HG02973 (cell line): ENCODE measurements around the gene BTNL9.
"Not testable (repeated sequence)": the region's sequence is repeated elsewhere in the genome, so short reads cannot be mapped to it uniquely, and the experiment has no call there.

ENCODE experiments used
- ATAC-seq: cut with Tn5 transposase; IDR thresholded peaks from one replicate; pipeline ENCODE4 v1.9.1; 2021; ENCODE audit warnings: moderate library complexity; ENCODE audit not compliant: unreplicated experiment

The BTNL9 gene

DNA sequence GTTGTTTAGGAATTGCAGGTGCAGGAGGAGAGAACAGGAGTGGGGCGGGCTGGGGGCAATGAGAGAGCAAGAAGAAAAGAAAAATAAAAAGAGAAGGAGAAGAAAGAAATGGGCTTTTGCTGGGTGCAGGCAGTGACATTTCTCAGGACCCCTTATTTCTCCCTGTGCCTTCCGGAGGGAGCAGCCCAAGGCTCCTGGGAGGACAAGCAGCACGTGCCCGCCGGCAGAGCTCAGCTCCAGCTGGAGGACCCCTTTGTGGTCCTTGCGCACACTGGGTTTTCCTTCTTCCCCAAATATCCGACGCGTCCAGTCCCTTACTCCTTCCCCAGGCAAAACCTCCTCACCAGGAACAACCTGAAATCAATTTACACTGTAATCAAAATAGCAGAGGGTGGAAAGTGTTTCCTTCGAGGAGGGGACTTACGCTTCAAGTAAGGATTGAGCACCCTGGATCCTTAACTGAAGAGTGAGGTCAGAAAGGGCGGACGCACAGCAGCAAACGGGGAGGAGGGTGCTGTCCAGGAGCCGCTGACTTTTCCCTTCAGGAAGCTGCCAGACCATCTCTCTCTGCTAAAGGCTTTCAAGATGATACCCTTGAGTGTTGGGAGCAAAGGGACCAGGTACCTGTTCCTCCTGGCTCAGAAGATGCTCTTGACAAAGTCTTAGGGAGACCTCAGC lies 2.1 kb downstream of the BTNL9 start:
- no peak for ATAC-seq

- no peak for ATAC-seq
Observed at GRCh38 chr5:181042722-181043121, 2.7 kb downstream of the BTNL9 start.

GRCh38 chr5:181043285-181044092 lies 3.4 kb downstream of the BTNL9 start:
- ATAC-seq, result no peak

DNA sequence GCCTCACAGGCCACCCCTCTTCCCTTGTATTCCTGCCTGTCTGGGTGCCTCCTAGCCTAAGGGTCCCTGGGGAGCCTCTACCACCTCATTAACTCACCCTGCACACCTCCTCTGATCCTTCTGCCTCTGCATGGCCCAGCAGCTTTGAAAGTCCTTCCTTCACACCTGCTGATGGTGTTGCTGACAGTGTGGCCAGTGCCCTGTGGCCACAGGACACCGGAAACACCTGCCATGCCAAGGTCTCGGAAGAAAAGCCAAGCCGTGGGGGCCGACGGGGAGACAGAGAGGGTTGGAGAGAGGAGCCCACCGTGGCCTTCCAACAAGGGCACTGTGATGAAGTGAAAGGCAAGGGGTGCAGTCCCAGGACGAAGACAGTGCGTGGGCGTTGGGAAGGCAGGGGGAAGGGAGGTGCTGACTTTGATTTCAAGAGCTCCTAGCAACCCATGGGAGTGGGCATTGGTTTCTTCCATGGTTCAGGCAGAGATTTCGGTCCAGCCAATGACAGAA lies 4.1 kb downstream of the BTNL9 start:
- no peak for ATAC-seq

DNA sequence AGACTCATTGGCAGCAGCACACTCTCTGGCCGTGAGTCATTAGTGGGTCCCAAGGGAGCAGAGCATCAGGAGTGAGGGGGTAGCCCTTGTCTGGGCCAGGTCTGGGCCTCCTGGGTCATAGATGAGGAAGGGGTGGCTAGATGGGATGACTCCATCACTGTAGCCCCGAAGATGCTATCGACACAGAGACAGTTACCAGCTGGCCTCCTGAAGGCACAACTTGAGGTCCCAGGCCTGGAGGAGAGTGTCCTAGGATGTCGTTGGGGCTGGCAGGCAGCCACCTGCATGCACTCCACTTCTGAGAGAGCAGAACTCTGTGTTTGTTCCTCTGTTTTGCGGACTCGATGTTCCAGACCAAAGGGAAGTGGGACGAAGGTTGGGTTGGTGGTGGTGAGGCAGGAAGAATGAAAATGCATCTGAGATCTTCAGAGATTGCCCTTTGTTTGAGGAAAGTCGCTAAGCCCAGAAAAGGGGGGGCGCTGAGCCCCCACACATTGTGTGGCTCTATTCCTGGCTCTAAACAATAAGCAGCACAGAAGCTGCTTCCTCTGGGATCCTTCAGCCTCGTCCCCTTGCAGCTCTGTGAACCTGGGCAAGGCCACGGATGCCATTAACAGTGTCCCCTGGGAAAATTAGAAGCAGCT lies 4.7 kb downstream of the BTNL9 start:
- no peak for ATAC-seq

- ATAC-seq, result no peak
Observed at GRCh38 chr5:181045316-181045715, 5.2 kb downstream of the BTNL9 start.

DNA sequence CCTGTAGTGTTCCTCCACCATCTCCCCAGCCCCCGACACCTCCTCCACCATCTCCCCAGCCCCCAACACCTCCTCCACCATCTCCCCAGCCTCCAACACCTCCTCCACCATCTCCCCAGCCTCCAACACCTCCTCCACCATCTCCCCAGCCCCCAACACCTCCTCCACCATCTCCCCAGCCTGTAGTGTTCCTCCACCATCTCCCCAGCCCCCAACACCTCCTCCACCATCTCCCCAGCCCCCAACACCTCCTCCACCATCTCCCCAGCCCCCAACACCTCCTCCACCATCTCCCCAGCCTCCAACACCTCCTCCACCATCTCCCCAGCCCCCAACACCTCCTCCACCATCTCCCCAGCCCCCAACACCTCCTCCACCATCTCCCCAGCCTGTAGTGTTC lies 5.8 kb downstream of the BTNL9 start:
- not testable (repeated sequence) for ATAC-seq

GRCh38 chr5:181047288-181047687 lies 7.2 kb downstream of the BTNL9 start:
- ATAC-seq, result no peak

DNA sequence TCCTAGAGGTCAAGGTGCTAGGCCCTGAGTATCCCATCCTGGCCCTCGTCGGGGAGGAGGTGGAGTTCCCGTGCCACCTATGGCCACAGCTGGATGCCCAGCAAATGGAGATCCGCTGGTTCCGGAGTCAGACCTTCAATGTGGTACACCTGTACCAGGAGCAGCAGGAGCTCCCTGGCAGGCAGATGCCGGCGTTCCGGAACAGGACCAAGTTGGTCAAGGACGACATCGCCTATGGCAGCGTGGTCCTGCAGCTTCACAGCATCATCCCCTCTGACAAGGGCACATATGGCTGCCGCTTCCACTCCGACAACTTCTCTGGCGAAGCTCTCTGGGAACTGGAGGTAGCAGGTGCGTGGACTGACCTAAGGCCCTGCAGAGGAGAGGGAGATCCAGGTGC lies 7.9 kb downstream of the BTNL9 start:
- no peak for ATAC-seq

DNA sequence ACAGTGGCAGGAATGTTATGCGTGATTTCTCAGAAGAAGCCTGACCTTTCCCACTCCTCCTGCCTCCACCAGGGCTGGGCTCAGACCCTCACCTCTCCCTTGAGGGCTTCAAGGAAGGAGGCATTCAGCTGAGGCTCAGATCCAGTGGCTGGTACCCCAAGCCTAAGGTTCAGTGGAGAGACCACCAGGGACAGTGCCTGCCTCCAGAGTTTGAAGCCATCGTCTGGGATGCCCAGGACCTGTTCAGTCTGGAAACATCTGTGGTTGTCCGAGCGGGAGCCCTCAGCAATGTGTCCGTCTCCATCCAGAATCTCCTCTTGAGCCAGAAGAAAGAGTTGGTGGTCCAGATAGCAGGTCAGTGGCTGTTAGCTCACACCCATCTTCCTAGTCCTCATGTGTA lies 9.9 kb downstream of the BTNL9 start:
- ATAC-seq, result no peak

GRCh38 chr5:181051841-181052671 lies 12.0 kb downstream of the BTNL9 start:
- ATAC-seq, result no peak

DNA sequence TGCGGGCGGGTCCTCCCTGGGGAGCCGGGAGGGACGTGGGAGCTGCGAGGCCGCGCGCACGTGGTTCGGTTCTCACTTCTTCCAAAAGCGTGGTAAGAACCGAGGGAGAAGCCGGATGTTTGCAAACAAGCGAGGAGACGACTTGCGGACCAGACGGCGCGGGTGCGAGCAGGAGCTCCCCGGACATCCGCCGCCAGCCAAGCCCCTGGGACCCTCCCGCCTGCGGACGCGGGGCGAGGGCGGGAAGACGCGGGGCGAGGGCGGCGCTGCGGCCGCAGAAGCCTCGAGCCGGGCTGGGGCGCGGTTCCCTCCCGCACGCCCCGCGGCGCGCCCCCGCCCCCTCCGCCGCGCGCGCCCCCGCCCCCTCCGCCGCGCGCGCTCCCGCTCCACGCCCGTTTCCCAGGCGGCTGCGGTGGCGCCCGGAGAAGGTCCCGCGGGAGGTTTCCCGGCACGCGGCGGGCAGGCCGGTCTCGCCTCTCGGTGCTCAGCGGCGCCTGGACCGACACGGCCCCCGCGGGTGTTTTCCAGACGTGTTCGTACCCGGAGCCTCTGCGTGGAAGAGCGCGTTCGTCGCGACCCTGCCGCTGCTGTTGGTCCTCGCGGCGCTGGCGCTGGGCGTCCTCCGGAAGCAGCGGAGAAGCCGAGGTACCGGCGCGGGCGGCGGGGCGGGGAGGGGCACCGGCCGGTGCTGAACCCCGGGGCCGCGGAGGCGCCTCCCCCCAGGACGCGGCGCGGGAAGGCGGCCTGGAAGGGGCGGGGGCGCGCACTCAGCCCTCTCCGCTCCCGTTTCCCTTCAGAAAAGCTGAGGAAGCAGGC lies 12.8 kb downstream of the BTNL9 start:
- ATAC-seq, result no peak

- no peak for ATAC-seq
Observed at GRCh38 chr5:181053488-181054121, 13.5 kb downstream of the BTNL9 start.

- ATAC-seq, result no peak
Observed at GRCh38 chr5:181054138-181054537, 14.1 kb downstream of the BTNL9 start.

GRCh38 chr5:181054871-181055459 lies 14.9 kb downstream of the BTNL9 start:
- no peak for ATAC-seq

- no peak for ATAC-seq
Observed at GRCh38 chr5:181056431-181056830, 16.4 kb downstream of the BTNL9 start.

DNA sequence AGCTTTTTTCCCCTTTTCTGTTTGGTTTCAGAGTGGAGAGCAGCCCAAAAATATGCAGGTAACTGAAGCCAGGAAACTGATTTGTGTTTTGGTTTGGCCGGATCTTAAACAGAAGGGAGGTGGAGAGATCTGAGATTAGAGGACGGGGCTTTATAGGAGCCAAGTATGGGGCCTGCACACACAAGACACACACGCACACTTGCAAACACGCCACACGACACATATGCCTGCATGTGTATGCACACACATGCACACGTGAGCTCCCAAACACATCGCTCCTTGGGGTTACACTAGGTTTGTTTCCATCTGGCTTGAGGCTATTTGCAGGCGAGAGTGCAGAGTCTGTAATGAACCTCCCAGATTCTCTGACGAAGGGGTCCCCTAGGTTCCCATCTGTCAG lies 18.3 kb downstream of the BTNL9 start:
- ATAC-seq, result no peak

DNA sequence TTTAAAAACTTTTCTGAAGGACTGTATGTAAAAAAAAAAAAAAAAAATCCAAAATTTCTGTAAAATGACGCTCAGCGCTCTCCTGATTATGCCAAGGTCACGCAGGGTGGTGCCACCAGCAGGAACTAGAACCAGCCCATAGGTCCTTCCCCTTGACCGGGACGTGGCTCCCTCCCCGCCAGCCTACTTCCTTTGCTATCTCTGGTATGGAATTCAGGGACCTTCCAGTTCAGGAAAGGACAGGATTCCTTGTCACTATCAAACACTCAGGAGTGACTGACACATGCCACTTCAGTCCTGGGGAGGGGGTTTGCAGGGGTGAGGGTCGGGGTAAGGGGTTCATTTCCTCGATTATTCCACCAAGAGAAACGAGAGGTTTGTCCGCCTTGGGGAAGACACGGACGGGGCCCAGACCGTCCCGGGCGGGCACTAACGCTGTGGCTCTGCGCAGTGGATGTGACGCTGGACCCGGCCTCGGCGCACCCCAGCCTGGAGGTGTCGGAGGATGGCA lies 18.8 kb downstream of the BTNL9 start:
- ATAC-seq, result no peak
